Measurements from ENCODE around the gene CD180.
"Not testable (repeated sequence)": the region's sequence is repeated elsewhere in the genome, so short reads cannot be mapped to it uniquely, and the experiment has no call there.

Gene CD180

DNA sequence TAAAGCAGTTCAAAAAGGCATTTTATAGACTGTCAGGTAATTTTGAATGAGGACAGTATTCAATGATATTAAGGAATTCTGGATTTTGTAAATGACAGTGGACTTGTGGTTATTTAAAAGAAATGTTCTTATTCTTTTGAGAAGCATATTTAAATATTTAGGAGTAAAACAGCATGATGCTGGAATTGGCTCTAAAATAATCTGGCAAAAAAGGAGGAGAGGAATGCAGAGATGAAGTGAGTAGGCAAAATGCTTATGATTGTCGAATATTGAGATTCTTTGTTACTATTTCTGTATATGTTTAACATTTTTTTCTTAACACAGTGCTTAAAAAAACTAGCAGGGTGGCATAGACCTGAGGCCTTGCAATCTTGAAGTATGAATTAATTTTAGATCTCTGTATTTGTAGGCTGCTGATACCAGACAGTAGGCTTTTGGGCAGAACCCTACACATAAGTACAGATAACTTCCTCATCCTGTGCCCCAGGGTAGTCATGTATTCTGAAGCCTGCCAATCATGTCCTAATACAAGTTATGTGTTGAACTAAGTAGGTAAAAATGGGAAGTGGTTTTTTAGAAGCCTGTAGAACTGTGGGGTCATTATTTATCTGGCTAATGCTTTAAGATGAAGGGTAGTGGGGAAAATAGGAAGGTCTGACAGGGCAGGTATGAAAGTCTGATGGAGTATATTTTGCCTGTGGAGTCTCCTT, 9.4 kb downstream of the CD180 start:
- no peak for DNase-seq

DNA sequence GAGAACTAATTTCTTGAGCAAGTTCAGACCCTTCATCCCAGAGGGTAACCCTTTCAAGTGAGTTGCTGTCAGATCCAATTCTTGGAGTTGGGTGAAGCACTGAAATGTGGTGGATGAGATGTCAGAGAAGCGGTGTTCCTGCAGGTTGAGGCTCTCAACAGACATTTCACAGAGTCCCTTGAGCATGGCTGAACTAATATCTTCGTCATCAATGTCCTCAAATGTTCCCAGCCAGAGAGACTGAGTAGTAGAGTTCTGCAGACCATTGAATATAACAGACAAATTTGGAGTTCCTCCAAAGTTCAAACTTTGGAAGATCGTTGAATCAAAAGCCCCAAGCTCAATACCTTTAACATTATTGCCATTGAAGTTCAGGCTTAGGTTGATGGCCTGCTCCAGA, 12.7 kb downstream of the CD180 start:
- DNase-seq, result no peak

DNA sequence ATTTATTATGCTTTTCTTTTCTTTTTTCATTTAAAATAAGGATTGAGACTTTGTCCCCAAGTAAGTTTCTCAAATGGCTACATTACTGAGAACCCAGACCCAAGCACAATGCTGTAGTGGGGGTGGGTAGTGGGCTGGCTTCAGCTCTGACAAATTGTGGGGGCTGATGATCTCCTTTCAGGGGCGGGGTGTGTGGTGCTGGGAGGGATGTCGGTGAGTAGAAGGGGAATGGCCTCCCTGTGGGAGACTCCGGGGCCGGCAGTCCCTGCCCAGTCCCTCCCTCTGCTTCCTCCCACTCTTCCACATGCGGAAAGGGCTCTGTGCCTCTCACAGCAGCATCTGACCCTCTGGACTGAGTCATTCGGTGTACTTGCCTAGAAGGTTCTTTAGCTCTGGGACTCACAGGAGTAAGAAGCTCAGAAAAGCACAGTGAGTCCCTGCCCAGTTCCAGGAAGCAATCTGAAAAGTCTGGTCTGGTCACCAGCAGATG, 14.3 kb downstream of the CD180 start:
- no peak for DNase-seq

DNA sequence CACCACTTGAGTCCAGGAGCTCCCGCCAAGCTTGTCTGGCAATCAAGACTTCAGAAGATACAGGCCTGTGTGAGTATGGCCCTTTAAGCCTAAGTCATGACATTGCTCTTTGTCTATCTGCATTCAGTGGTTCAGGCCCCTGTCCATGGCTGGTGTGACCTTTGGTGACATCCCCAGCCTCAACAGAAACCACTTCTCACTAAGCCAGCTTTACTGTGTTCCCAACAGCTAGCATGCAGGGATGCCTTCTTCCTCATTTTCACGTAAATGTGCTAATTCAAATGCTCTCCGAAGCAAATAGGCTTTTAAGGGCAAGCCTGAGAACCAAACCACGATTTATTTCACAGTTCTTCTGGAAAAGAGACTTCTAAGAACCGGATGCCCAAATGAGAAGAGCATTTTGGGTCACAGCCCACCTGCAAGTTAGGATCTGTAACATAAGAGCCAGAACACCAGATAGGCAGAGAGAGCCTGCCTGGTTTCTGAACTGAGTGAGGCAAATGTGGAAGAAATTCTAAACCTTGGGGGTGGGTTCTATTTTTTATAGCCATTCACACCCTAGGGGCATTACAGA, 14.9 kb downstream of the CD180 start:
- no peak for DNase-seq

DNA sequence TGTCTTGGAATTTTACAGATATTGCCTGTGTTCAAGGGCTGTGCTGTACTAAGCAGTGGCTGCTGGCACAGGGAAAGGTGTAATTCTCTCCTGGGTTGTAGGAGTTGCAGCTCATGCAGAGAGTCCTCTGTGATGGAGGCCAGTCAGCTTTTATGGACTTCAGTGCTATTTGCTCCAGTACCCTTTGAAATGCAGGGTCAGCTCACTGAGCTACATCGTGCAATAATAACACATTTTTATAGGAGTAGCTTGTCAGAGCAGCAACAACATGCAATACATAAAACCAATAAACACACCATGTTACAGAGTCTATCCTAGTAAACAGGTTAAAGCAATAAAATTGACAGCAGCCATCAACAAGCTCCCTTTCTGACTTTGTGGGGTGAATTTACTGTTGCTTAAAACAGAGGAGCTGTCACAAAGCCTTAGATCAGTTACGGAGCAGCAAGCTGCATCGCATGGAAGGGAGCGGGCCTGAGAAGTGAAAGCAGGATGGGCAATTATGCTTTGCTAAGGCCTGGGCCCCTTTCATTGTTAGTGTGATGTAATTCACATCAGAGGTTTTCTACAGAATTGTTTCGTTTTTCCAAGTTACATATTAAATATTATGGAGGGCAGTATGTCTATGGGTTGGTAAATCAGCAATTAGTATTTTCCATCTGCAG, 16.8 kb downstream of the CD180 start:
- no peak for DNase-seq

DNA sequence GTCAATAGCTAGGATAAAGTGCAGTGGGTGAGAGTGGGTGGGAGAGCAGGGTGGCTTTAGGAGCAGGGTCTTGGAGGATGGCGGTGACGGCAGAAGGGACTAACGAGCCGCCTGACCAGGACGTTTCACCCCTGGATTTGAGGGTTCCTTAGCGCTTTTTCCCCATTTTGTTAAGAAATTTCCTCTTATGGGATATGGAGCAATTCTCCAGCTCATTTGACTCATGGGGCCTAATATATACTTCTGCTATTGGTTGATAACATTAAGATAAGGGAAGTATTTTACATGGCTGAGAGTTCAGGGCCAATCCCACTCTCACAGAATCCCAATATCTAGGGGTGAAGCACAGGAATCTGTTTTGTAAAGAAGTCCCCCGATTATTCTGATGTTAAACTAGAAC, 17.6 kb downstream of the CD180 start:
- no peak for DNase-seq

DNA sequence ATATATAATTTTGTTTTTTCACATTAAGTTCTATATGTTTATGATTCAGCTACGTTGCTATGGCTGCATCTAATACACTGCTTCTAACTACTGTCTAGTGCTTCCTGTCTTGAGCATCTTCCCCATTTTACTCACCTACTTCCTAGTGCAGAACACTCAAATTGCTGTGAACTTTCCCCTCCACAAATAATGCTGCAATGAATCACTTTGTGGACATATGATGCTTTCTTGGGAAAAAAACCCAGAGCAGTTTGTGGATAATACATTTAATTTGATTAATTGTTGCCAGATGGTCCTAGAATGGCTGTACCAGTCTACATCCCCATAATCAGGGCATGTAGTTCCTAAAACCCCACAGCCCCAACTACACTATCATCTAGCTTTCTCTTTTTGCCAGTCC, 18.5 kb downstream of the CD180 start:
- DNase-seq, result no peak

DNA sequence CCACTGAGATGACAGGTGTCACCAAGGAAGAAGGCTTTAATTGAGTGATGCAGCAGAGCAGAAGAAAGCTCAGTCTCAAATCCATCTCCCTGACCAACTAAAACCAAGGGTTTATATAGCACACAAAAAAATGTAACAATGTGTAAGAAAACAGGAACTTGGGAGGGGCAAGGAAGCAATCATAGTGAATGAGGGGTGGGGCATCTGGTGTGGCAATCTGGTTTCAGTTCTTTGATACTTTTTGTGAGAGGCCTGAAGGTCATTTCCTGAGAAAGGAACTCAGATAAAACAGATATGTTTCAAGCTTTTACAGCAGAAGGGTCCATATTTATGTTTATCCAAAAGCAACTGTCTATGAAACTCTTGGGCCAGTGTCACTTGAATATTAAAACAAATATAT, 19.7 kb downstream of the CD180 start:
- DNase-seq, result no peak

DNA sequence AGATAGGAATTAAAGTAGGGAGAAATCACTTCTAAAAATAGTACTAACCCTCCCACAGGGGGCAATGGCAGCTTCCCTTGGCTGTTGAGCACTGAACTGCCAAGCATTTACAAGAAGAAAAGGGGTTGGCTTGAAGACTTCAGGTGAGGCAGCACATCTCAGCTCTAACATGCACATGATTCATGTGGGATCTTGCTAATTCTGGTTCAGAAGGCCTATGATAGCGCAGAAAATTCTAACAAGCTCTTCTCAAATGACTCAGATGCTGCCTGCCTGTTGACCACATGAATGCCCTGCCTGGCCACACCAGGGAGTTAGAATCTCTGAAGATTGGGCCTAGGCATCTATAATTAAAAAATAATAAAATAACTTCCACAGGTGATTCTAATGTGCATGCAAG, 22.6 kb downstream of the CD180 start:
- no peak for DNase-seq

DNA sequence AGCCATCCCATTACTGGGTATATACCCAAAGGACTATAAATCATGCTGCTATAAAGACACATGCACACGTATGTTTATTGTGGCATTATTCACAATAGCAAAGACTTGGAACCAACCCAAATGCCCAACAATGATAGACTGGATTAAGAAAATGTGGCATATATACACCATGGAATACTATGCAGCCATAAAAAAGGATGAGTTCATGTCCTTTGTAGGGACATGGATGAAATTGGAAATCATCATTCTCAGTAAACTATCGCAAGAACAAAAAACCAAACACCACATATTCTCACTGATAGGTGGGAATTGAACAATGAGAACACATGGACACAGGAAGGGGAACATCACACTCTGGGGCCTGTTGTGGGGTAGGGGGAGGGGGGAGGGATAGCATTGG, 23.2 kb downstream of the CD180 start:
- not testable (repeated sequence) for DNase-seq

DNA sequence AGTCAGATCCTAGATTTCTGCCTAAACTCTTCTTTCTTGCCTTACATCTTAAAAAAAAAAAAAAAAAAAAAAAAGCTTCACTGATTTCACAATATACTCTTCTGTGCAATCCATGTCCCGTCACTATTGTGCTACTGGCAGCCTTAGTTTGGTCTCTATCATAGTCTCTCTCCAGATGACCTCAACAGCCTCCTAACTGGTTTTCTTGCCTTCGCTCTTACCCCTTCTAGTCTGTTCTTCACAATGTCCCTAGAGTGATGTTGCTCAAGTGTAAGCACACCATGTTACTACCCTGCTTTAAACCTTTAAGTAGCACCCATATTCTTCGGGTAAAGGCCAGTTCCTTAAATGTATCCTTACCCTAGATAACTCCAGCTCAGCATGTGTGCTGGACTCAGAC, 25.8 kb downstream of the CD180 start:
- DNase-seq, result no peak

DNA sequence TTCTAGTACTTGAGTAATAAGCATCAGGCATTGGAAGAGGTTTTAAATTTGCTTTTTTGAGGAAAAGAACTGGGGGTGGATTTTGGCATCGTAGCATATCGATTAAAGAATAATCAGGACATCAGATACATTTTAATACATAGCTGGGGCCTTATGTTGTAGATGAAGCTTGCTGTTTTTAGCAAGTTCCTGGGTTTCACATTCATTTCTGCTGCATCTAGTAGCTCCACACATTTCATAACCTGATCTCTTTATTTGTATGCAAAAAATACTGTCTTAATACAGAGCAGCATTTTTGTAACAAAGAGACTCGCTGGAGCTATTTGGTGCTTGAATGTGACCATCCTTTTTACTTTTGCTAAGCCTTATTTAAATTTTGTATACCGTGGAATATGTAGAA, 28.5 kb downstream of the CD180 start:
- no peak for DNase-seq

DNA sequence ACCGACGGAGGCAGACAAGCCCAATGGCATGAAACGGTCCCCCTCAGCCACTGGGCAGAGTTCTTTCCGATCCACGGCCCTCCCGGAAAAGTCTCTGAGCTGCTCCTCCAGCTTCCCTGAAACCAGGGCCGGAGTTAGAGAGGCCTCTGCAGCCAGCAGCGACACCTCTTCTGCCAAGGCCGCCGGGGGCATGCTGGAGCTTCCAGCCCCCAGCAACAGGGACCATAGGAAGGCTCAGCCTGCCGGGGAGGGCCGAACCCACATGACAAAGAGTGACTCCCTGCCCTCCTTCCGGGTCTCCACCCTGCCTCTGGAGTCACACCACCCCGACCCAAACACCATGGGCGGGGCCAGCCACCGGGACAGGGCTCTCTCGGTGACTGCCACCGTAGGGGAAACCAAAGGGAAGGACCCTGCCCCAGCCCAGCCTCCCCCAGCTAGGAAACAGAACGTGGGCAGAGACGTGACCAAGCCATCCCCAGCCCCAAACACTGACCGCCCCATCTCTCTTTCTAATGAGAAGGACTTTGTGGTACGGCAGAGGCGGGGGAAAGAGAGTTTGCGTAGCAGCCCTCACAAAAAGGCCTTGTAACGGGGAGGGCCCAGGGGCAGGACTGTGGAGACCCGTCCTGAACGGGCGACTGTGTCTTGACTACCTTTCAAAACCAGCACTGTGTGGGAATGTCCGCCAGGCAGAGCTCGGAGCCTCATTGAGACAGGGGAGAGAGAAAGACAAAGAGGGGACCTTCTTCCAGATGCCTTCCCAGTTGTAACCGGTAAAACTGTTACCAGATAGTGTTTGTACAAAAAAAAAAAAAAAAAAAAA, 29.9 kb downstream of the CD180 start:
- DNase-seq, result no peak

DNA sequence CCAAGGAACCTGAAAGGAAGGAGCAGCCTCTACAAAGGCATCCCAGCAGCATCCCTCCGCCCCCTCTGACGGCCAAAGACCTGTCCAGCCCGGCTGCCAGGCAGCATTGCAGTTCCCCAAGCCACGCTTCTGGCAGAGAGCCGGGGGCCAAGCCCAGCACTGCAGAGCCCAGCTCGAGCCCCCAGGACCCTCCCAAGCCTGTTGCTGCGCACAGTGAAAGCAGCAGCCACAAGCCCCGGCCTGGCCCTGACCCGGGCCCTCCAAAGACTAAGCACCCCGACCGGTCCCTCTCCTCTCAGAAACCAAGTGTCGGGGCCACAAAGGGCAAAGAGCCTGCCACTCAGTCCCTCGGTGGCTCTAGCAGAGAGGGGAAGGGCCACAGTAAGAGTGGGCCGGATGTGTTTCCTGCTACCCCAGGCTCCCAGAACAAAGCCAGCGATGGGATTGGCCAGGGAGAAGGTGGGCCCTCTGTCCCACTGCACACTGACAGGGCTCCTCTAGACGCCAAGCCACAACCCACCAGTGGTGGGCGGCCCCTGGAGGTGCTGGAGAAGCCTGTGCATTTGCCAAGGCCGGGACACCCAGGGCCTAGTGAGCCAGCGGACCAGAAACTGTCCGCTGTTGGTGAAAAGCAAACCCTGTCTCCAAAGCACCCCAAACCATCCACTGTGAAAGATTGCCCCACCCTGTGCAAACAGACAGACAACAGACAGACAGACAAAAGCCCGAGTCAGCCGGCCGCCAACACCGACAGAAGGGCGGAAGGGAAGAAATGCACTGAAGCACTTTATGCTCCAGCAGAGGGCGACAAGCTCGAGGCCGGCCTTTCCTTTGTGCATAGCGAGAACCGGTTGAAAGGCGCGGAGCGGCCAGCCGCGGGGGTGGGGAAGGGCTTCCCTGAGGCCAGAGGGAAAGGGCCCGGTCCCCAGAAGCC, 30.8 kb downstream of the CD180 start:
- DNase-seq, result no peak

DNA sequence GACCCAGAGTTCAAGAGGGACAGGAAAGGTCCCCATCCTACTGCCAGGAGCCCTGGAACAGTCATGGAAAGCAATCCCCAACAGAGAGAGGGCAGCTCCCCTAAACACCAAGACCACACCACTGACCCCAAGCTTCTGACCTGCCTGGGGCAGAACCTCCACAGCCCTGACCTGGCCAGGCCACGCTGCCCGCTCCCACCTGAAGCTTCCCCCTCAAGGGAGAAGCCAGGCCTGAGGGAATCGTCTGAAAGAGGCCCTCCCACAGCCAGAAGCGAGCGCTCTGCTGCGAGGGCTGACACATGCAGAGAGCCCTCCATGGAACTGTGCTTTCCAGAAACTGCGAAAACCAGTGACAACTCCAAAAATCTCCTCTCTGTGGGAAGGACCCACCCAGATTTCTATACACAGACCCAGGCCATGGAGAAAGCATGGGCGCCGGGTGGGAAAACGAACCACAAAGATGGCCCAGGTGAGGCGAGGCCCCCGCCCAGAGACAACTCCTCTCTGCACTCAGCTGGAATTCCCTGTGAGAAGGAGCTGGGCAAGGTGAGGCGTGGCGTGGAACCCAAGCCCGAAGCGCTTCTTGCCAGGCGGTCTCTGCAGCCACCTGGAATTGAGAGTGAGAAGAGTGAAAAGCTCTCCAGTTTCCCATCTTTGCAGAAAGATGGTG, 31.6 kb downstream of the CD180 start:
- DNase-seq, result no peak

DNA sequence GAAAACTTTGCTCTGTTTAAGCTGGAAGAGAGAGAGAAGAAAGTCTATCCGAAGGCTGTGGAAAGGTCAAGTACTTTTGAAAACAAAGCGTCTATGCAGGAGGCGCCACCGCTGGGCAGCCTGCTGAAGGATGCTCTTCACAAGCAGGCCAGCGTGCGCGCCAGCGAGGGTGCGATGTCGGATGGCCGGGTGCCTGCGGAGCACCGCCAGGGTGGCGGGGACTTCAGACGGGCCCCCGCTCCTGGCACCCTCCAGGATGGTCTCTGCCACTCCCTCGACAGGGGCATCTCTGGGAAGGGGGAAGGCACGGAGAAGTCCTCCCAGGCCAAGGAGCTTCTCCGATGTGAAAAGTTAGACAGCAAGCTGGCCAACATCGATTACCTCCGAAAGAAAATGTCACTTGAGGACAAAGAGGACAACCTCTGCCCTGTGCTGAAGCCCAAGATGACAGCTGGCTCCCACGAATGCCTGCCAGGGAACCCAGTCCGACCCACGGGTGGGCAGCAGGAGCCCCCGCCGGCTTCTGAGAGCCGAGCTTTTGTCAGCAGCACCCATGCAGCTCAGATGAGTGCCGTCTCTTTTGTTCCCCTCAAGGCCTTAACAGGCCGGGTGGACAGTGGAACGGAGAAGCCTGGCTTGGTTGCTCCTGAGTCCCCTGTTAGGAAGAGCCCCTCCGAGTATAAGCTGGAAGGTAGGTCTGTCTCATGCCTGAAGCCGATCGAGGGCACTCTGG, 32.6 kb downstream of the CD180 start:
- no peak for DNase-seq

DNA sequence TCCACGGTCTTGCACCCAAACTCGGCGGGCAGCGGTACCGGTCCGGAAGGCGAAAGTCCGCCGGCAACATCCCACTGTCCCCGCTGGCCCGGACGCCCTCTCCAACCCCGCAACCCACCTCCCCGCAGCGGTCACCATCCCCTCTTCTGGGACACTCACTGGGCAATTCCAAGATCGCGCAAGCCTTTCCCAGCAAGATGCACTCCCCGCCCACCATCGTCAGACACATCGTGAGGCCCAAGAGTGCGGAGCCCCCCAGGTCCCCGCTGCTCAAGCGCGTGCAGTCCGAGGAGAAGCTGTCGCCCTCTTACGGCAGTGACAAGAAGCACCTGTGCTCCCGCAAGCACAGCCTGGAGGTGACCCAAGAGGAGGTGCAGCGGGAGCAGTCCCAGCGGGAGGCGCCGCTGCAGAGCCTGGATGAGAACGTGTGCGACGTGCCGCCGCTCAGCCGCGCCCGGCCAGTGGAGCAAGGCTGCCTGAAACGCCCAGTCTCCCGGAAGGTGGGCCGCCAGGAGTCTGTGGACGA, 33.3 kb downstream of the CD180 start:
- no peak for DNase-seq

DNA sequence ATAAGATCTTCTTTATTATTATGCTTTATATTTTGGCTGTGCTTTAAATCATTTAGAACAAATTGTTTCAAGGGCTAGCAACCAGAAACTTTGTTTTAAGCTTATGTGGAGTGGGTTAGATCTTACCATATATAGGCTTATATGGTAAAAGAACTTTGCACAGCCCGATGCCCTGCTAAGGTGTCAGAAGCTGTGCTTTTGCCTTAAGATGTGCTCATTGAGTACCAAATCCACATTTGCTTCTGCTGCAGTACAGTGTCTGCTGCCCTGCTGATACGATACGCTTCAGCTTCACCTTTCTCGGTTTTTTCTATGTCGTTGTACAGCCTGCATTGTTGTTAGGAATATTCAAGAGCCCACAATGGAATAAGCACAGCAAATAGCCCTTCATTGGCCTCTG, 34.8 kb downstream of the CD180 start:
- no peak for DNase-seq

DNA sequence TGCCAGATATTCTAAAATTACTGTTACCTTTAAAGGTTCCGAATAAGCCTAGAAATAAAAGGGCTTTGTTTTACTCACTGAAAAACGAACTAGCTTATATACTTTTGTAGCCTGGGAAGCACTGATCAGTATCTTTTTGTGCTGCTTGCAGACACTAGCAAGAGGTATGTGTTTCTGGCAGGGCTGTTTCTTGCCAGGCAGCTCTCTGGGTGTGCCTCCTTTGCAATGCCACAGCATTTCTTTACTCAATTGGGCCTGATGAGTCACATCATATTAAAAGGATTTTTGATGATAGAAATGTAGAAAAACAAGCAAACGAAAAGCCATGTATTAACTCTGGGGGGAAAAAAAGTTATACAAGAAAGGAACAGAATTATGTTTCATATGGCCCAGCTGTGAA, 35.6 kb downstream of the CD180 start:
- DNase-seq, result no peak

DNA sequence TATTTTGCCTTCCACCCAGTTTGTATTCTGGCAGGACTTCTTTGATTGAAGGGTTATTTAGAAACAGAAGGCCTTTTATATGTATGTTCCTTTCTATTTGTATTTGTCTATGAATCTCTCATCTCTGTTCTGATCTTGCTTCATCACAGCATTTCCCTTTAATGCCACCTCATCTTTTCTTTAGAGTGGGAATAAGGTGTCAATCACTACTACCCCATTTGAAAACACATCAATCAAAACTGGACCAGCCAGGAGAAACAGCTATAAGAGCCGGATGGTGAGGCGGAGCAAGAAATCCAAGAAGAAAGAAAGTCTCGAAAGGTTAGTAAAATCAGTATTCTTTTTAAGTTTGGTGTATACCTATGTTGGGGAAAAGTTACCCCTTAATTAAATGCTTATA, 36.3 kb downstream of the CD180 start:
- DNase-seq, result no peak

Data from NCI-H187 (cell line).